Neuronal stem cell (in vitro differentiated cells): ENCODE measurements around the gene SFTA2.
"Not testable (repeated sequence)": the region's sequence is repeated elsewhere in the genome, so short reads cannot be mapped to it uniquely, and the experiment has no call there.

Source experiments
- DNase-seq: peaks from one replicate; pipeline ENCODE4 v3.0.0-alpha.2; 2013; ENCODE audit warnings: low spot score
- H2AFZ ChIP-seq: one replicate; pipeline ENCODE4 v1.6.1; 2013; ENCODE audit warnings: mild to moderate bottlenecking, low read length, inconsistent platforms
- H2AK5ac ChIP-seq: 2 replicates; pipeline ENCODE4 v1.6.1; 2013; ENCODE audit warnings: low read depth, mild to moderate bottlenecking, inconsistent platforms, low read length, moderate library complexity, mixed read lengths
- H2BK120ac ChIP-seq: 2 replicates; pipeline ENCODE4 v1.6.1; 2013; ENCODE audit warnings: low read depth, mild to moderate bottlenecking, inconsistent platforms, low read length, moderate library complexity, mixed read lengths
- H2BK12ac ChIP-seq: one replicate; pipeline ENCODE4 v1.6.1; 2013; ENCODE audit warnings: low read length, inconsistent platforms
- H2BK15ac ChIP-seq: 2 replicates; pipeline ENCODE4 v1.6.1; 2013; ENCODE audit warnings: mild to moderate bottlenecking, low read length, inconsistent platforms, mixed read lengths
- H2BK5ac ChIP-seq: one replicate; pipeline ENCODE4 v1.6.1; 2013; ENCODE audit warnings: inconsistent platforms, mild to moderate bottlenecking, low read length, moderate library complexity
- H3K14ac ChIP-seq: one replicate; pipeline ENCODE4 v1.6.1; 2013; ENCODE audit warnings: low read length, inconsistent platforms
- H3K18ac ChIP-seq: 2 replicates; pipeline ENCODE4 v1.6.1; 2013; ENCODE audit warnings: low read length, inconsistent platforms
- H3K23ac ChIP-seq: 2 replicates; pipeline ENCODE4 v1.6.1; 2013; ENCODE audit warnings: low read depth, mild to moderate bottlenecking, mixed read lengths, low read length, inconsistent platforms; ENCODE audit not compliant: poor library complexity
- H3K27ac ChIP-seq: replicated peaks from 3 replicates; pipeline ENCODE4 v1.5.1; 2013; ENCODE audit warnings: low read length, inconsistent platforms
- H3K27me3 ChIP-seq, 3 experiments: 2 replicates each; pipeline ENCODE4 v1.6.1; 2013; ENCODE audit warnings: low read length in 3 of 3, mild to moderate bottlenecking in 2 of 3, inconsistent platforms in 1 of 3, low read depth in 1 of 3, mixed read lengths in 1 of 3, moderate library complexity in 1 of 3; ENCODE audit not compliant: control insufficient read depth in 3 of 3, insufficient read depth in 3 of 3
- H3K36me3 ChIP-seq, 2 donors: replicated peaks in 1 of 2; 2 replicates each; pipeline ENCODE4 v1.6.1; 2013; ENCODE audit warnings: low read length in 2 of 2; ENCODE audit not compliant: control insufficient read depth in 2 of 2, insufficient read depth in 2 of 2
- H3K4ac ChIP-seq: 2 replicates; pipeline ENCODE4 v1.6.1; 2013; ENCODE audit warnings: inconsistent platforms, mild to moderate bottlenecking, low read length, moderate library complexity
- H3K4me1 ChIP-seq, 2 donors: 1 replicate in 1 of 2; 2 replicates in 1 of 2; pipeline ENCODE4 v1.6.1; 2013; ENCODE audit warnings: low read length in 2 of 2, low read depth in 1 of 2; ENCODE audit not compliant: control insufficient read depth in 2 of 2, insufficient read depth in 1 of 2
- H3K4me2 ChIP-seq: one replicate; pipeline ENCODE4 v1.6.1; 2013; ENCODE audit warnings: mild to moderate bottlenecking, low read length, inconsistent platforms; ENCODE audit not compliant: insufficient read depth, poor library complexity, severe bottlenecking
- H3K4me3 ChIP-seq, 2 donors: 2 replicates each; pipeline ENCODE4 v1.5.1; 2013; ENCODE audit warnings: low read length in 2 of 2, mild to moderate bottlenecking in 2 of 2, inconsistent platforms in 1 of 2, moderate library complexity in 1 of 2
- H3K79me1 ChIP-seq: one replicate; pipeline ENCODE4 v1.6.1; 2013; ENCODE audit warnings: low read depth, mild to moderate bottlenecking, inconsistent platforms, low read length, moderate library complexity
- H3K9ac ChIP-seq: one replicate; pipeline ENCODE4 v1.6.1; 2013; ENCODE audit warnings: mild to moderate bottlenecking, low read depth, low read length, inconsistent platforms; ENCODE audit not compliant: poor library complexity
- H3K9me3 ChIP-seq, 2 donors: replicated peaks in 1 of 2; 2 replicates each; pipeline versions ENCODE3 to v1.6.1; 2013; ENCODE audit warnings: low read length in 2 of 2, mild to moderate bottlenecking in 2 of 2, inconsistent platforms in 1 of 2, low read depth in 1 of 2, mixed read lengths in 1 of 2, moderate library complexity in 1 of 2; ENCODE audit not compliant: control insufficient read depth in 2 of 2, insufficient read depth in 1 of 2
- H4K8ac ChIP-seq: one replicate; pipeline ENCODE4 v1.6.1; 2013; ENCODE audit warnings: low read depth, mild to moderate bottlenecking, inconsistent platforms, low read length, moderate library complexity
- H4K91ac ChIP-seq: one replicate; pipeline ENCODE4 v1.6.1; 2013; ENCODE audit warnings: low read length, low read depth, mild to moderate bottlenecking, inconsistent platforms; ENCODE audit not compliant: poor library complexity
- WGBS, 2 donors: extraction: QIAGEN DNeasy Blood & Tissue Kit; methylation state at CpG; one replicate each; pipeline ENCODE4 v1.1.7; 2013; ENCODE audit warnings: missing lambda C conversion rate in 2 of 2, mixed read lengths in 1 of 2; ENCODE audit not compliant: insufficient read length in 2 of 2, insufficient replicate concordance in 1 of 2; ENCODE audit errors: extremely low coverage in 2 of 2; 5-methylcytosine and 5-hydroxymethylcytosine counted together

Gene SFTA2

DNA sequence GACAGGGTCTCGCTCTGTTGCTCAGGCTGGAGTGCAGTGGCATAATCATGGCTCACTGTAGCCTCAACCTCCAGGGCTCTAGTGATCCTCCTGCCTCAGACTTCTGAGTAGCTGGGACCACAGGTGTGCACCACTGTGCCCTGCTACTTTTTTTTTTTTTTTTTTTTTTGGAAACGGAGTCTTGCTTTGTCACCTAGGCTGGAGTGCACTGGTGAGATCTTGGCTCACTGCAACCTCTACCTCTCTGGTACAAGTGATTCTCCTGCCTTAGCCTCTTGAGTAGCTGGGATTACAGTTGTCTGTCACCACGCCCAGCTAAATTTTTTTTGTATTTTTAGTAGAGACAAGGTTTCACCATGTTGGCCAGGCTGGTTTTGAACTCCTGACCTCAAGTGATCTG lies 4.9 kb downstream of the SFTA2 start:
- not testable (repeated sequence) for H3K4me1 ChIP-seq, H2BK5ac ChIP-seq, H2BK120ac ChIP-seq, H3K18ac ChIP-seq, H4K8ac ChIP-seq, H3K27ac ChIP-seq, DNase-seq, H3K14ac ChIP-seq, H3K79me1 ChIP-seq, H3K27me3 ChIP-seq, H2AFZ ChIP-seq, H3K4ac ChIP-seq, H2AK5ac ChIP-seq, H3K23ac ChIP-seq, H3K9ac ChIP-seq, H3K4me2 ChIP-seq, H2BK12ac ChIP-seq, H3K4me3 ChIP-seq, H2BK15ac ChIP-seq, H4K91ac ChIP-seq
- peaks cover 33 to 56% of the 10 kb centered on the region in 2 donors for H3K36me3 ChIP-seq
- WGBS, 2 donors: no CpG with 5 or more reads among the region's 3 CpGs
- peaks cover 4 to 13% of the 10 kb centered on the region in 2 donors for H3K9me3 ChIP-seq

DNA sequence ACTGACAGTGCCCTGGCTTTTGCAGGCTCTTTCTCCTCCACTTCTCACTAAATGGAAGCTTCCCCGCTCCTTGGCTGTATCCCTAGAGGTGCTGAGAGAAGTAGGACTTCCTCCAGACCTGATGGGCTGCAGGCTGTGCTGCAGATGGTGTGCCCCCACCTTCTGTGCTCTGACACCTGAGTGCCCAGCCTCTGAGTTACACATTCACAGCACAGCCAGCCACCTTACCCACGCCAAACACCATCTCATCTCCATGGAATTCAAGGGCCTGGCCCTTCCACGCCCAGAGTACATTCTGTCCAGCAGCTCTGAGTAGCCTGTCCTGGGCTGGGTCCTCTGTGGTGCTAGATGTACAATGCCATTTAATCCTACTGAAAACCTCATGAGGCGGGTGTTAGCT lies 5.3 kb downstream of the SFTA2 start:
- H3K23ac ChIP-seq: no peak overlapping the region
- no peak overlapping the region for H3K4ac ChIP-seq
- no peak overlapping the region for H4K8ac ChIP-seq
- no peak overlapping the region for H2AFZ ChIP-seq
- H2AK5ac ChIP-seq: no peak overlapping the region
- no peak overlapping the region for H3K14ac ChIP-seq
- H2BK12ac ChIP-seq: no peak overlapping the region
- no peak overlapping the region for H3K4me3 ChIP-seq
- no peak overlapping the region for H3K4me2 ChIP-seq
- peaks cover 4 to 13% of the 10 kb centered on the region in 2 donors for H3K9me3 ChIP-seq
- peaks cover 35 to 60% of the 10 kb centered on the region in 2 donors for H3K36me3 ChIP-seq
- no peaks in the 10 kb centered on the region for H3K27me3 ChIP-seq
- H4K91ac ChIP-seq: no peak overlapping the region
- no CpG with 5 or more reads among the region's 4 CpGs for WGBS, 2 donors
- H3K18ac ChIP-seq: no peak overlapping the region
- no peak overlapping the region for H2BK5ac ChIP-seq
- no peak overlapping the region for H3K27ac ChIP-seq
- H3K79me1 ChIP-seq: no peaks in the 10 kb centered on the region
- no peak overlapping the region for H2BK120ac ChIP-seq
- H3K4me1 ChIP-seq: no peaks in the 10 kb centered on the region
- H2BK15ac ChIP-seq: no peak overlapping the region
- no peak overlapping the region for H3K9ac ChIP-seq
- no peak for DNase-seq

DNA sequence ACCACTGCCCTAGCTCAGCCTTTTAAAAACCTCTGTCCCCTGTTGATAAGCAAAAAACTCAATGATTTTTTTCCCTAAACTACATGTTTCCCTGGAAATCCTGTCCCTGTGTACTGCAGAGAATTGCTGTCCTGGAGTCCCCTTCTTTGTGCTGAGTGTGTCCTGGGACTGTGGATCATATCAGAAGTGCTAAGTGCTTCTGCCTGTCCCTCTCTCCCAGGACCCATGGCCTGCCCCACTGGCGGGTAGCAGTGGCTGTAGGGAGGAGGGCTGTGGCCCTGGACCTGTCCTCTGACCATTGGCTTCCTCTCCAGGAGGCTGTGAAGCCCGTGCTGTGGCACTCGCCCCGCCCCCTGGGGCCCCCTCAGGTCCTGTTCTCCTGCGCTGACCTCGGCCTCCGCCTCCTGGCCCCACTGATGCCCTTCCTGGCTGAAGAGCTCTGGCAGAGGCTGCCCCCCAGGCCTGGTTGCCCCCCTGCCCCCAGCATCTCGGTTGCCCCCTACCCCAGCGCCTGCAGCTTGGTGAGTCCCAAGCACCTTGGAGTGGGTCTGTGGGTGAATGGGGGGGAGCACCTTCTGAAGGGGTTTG lies 7.8 kb downstream of the SFTA2 start:
- H4K8ac ChIP-seq, H3K4me1 ChIP-seq, H2BK12ac ChIP-seq, H2AK5ac ChIP-seq, H2AFZ ChIP-seq, H3K14ac ChIP-seq, H2BK5ac ChIP-seq, H3K27me3 ChIP-seq, H3K4me2 ChIP-seq, H3K4ac ChIP-seq, H3K23ac ChIP-seq, H3K9ac ChIP-seq, H3K18ac ChIP-seq, H2BK15ac ChIP-seq, H4K91ac ChIP-seq, H2BK120ac ChIP-seq, H3K4me3 ChIP-seq, H3K9me3 ChIP-seq, DNase-seq, H3K27ac ChIP-seq, H3K79me1 ChIP-seq: not testable (repeated sequence)
- H3K36me3 ChIP-seq: peaks cover 49 to 84% of the 10 kb centered on the region in 2 donors
- no CpG with 5 or more reads among the region's 9 CpGs for WGBS, 2 donors

DNA sequence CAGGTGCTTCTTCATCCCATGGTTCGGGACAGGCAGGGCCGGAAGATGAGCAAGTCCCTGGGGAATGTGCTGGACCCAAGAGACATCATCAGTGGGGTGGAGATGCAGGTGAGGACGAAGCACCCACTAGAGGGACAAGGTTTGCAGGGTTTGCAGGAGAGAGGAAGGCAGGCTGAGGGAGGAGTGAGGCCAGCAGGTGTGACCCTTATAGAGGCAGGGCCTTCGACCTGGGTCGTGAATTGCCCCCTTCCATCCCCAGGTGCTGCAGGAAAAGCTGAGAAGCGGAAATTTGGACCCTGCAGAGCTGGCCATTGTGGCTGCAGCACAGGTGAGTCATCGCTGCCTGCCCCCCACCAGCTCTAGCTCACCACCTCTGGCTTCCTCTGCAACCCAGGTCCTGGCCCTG lies 9.5 kb downstream of the SFTA2 start:
- no peaks in the 10 kb centered on the region for H3K27me3 ChIP-seq
- no peak overlapping the region for H3K14ac ChIP-seq
- H3K4me3 ChIP-seq: peak overlapping the region in 1 of 2 donors; percentile 64
- WGBS, 2 donors: no CpG with 5 or more reads among the region's 7 CpGs
- no peak overlapping the region for H3K18ac ChIP-seq
- no peak overlapping the region for H2BK12ac ChIP-seq
- H2BK5ac ChIP-seq: no peak overlapping the region
- H3K36me3 ChIP-seq: peaks cover 49 to 91% of the 10 kb centered on the region in 2 donors
- no peaks in the 10 kb centered on the region for H3K9me3 ChIP-seq
- H3K4me2 ChIP-seq: no peak overlapping the region
- H3K23ac ChIP-seq: no peak overlapping the region
- DNase-seq: no peak
- no peak overlapping the region for H2BK120ac ChIP-seq
- no peak overlapping the region for H2AFZ ChIP-seq
- no peak overlapping the region for H3K27ac ChIP-seq
- H3K9ac ChIP-seq: peak overlapping the region; percentile 14
- H3K4ac ChIP-seq: no peak overlapping the region
- no peak overlapping the region for H2BK15ac ChIP-seq
- no peaks in the 10 kb centered on the region for H3K79me1 ChIP-seq
- H4K91ac ChIP-seq: no peak overlapping the region
- no peaks in the 10 kb centered on the region for H3K4me1 ChIP-seq
- H2AK5ac ChIP-seq: no peak overlapping the region
- no peak overlapping the region for H4K8ac ChIP-seq
